Measurements from ENCODE around the gene HOXA10.

HOXA10 gene

DNA sequence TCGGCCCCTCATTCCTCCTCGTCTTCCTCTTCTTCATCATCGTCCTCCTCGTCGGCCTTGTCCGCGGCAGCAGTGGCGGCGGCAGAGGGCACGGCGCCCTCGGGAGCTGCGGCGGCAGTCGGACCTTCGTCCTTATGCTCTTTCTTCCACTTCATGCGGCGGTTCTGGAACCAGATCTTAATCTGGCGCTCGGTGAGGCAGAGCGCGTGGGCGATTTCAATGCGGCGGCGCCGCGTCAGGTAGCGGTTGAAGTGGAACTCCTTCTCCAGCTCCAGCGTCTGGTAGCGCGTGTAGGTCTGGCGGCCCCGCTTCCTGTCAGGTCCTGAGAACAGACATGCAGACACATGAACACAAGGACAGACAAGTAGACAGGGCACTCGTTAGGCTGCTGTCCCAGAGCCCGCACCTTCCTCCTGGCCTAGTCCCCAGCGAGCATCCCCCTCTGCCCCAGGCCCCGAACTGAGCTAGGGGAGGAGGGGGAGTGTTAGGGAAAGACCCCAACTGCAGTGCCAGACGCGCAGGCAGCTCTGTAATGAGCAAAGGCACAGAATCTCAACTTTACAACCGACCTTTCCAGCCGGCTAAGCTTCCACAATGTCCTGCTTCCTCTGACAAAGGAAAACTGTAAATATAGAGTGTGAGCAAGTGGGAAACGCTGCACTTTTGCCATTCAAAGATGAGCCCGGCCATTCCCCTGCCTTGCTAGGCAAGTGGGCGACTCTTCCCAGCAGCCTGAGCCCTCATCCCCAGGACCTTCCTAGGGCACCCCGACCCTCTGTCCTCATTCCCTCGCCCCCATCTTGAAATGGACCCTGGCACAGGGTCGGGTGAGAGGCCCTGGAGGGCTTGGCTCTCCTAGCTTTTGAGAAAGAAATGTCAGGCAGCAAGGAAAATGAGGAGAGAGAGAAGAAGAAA, 19.0 kb downstream of the HOXA10 start:
- no peak for DNase-seq (ENCODE audit: low spot score)

DNA sequence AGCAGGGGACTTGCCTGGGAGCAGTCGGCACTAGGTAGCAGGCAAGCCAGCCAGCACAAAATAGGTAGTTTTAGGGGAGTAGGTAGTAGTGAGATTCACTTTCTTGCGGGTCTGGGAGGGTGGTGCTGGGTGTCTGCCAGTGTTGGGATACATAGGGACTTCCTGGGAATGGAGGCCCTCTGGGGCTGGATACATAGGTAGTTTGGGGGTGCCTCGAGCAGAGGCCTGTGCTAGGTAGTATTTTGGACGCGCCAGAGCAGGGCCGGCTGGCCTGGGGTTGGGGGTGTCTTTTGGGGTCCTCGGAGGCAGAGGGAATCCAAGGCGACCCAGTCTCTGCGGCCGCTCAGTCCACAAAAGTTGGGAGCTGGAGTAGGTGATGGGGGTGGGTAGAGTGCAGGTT, 19.8 kb downstream of the HOXA10 start:
- no peak for DNase-seq (ENCODE audit: low spot score)

DNA sequence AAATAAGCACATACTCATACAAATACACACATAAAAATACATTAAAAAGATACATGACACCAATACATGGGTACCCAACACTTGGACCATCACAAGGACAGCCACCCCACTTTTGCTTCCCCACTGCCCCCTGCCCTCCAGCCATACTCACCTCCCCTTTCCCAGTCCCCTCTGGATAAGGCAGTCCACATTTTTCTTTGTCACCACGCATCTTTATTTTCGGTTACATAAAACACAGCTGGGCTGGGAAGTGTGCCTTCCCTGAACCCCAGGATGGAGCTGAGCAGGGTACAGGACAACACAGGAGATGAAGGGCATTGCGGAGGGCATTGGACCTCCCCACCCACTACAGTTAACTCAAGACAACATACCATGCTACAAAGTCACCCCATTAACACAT, 20.6 kb downstream of the HOXA10 start:
- no peak for DNase-seq (ENCODE audit: low spot score)

DNA sequence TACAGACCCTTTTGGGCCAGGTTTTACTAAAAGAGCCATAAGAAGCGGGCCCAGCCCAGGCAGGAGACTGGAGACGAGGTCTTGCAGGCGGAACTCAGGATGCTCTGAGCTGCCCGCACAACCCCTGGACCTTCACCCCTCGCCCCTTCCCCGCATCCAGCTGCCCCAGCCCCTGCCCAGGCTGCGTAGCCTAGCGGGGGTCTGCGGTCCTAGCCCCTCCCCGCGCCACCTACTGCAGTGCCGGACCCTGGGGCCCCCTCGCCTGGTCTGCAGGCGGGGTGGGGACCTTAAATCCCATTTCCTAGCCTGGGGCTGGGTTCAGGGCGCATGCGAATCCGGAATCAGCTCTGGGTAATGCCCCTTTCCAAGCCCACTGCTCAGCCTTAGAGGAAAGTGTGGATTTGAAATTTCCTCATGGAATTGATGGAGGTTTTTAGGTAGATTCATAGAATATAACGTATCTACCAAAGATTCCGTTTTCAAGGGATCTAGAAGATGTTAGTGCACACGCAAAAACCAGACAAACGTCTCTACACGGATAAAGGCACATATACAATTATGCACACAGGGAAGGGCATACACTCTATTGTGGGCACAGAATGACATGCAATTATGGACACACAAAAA, 21.2 kb downstream of the HOXA10 start:
- DNase-seq (ENCODE audit: low spot score): no peak

DNA sequence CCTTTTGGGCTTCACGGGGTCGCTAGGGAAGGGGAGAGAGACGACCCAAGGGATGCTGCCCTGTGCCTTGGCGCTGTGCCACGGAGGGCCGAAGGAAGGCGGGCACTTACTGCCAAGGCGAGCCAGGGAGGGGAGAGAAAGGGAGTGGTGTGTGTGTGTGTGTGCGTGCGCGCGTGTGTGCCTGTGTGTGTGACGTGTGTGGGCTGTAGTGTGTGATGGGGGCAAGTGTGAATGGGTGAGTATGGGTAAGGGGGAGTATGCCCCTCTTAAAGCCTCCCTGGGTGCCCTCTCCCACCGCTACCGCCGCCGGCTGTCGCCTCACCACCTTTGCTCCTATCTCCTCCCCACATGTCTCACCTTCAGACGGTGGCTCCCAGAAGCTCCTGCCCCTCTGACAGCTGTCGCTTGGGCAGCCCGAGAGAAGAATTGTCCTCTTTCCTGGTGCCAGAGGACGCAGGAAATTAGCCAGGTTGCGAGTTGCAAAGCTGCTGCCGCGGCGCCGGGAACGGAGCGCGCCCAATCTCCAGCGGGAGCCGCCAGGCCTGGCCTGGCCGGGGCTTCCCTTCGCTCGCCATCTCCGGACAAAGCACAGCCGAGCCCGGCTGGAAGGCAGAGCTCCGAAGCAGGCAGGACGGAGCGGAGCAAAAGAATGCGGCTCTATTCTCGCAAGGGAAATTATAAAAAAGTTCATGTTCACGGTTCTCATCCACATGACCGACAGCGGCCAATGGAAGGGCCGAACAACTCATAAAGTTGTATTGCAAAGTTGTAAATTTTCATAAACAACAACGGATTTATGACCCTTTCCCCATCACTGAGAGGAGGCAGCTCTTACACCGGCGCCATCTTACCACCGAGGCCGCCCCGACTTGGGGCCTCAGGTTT, 21.9 kb downstream of the HOXA10 start, which contains the start of gene HOXA3:
TSS of gene HOXA3 (minus strand) at position 653 of the 885 bp plus-strand sequence. CDS start 41,943 bp downstream, outside the sequence.
- DNase-seq (ENCODE audit: low spot score): peak; percentile 64

DNA sequence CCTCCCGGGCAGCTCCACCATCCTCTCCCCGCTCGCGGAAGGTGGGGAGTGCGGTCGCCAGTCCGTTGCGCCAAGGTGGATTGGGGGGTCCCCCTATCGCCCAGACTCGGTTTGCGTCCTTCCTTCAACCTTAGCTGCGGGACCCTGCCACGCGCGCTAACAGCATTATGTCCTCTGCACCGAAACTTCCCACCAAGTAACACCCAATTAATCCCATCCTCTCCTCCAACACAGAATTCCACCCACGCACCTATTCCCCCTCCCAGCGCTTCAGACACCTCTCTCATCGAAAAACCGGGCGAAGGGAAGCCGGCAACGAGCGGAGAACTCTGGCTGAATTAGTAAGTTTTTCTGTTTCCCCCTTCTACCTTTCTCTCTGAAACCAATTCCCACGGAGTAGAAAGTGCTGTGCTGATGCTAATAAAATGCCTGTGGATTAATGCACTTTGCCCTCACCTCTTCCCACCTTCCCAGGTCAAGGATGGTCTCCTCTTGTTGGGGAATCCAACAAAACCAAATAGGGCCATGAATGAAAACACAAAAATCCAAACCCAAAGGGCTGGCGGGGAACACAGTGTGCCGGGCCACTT, 22.7 kb downstream of the HOXA10 start:
- no peak for DNase-seq (ENCODE audit: low spot score)

DNA sequence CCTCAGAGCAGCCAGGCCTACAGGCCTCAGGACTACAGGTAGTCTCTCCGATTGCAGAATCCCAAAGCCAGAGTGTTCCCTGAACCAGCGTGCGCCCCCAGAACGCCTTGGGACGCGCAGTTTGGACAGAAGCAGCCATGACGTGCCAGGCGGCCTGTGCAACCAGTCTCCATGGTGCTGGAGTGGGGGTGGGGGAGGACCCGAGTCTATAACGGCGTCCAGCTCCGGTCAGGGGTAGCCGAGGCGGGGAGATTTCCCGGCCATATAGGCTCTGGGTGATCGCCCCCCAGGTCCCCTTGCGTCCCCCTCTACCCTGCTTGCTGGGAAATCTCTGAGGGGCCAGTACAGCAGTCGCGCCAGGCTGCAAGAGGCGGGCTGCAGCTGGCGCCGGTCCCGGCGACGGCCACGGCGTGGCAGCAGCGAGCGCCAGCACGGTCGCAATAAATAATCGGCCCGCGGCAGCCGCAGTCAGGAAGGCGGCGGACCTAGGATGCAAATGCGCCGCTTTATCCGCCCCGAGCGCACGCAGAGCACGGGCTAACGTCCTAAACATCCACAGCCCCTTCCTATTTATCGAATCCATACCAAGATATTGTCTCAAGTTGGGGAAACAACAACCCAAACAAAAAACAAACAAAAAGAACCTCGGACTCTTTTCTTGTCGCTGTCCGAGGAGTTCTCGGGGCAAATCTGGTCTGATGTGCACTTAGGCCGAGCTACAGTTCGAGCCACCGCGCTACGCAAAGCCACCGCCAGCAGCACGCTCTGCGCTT, 23.4 kb downstream of the HOXA10 start:
- peak; percentile 94 for DNase-seq (ENCODE audit: low spot score)

DNA sequence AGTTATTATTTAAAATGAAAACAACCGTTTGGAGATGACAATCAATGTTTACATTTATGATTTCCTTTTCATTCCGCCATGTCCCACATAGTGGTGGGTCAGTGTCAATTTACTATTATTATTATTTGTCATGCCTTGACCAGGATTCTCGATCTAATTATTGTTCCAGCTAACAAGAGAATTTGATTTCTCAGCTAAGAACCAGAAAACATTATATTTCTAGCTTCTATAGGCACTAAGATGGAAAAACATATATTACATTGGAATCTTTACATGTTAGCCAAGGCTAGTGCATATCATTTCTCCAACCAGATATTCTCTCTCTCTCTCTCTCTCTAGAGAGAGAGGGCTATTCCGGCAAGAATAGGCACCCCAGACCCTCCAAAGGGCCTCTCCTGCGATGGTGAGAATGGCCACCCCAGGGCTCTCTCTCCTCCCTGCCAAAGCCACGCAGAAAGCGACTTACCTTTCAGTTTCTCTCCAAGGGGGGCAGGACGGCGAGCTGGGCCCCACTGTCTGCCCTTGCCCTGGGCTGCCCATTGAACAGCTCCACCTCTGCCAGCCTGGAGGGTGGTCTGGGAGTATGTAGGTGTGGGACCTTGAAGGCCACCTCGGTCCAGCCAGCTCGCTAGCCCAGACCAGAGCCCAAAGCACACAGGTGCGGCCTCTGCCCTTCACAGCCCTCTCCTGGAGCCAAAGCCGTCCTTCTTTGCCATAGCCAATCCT, 24.1 kb downstream of the HOXA10 start:
- no peak for DNase-seq (ENCODE audit: low spot score)

DNA sequence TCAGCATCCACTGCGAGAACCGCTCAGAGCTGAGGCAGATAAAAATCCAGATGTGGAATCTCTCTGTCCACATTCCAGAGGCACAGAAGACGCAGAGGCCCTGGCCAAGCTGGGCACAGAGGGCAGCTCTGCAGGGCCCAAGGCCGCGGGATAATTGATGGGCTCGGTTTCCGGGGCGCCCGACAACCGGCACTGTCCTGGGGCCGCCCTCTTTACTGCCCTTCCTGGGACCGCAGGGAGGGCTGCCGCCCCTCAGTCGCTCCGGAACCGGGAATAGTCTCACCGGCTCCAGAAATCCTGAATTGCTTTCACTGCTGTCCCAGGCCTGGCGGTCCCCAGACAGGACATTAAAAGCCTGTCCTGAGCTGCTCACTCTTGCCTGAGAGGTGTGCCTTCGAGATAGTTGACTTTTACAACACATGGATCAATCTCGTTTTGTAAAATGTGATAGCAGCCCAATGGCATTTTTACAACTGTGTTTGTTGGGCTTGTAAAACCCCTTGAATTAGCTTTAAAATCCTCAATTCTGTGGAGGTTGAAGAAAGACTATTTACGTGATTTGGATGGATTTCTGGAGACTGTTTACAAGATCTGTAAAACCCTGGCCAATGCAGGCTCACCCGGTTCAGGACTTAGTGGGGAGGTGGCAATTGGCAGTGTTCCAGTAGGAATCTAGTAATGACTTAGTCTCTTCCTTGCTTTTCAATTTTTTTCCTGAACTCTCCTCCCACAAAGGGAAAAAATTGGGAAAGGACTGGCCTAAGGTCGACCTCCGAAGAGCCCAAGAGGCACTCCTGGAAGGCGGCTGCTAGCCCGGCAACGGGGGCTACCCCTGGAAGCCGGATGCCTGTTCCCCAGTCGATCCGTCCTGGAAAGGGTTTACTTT, 25.1 kb downstream of the HOXA10 start:
- DNase-seq (ENCODE audit: low spot score): no peak

DNA sequence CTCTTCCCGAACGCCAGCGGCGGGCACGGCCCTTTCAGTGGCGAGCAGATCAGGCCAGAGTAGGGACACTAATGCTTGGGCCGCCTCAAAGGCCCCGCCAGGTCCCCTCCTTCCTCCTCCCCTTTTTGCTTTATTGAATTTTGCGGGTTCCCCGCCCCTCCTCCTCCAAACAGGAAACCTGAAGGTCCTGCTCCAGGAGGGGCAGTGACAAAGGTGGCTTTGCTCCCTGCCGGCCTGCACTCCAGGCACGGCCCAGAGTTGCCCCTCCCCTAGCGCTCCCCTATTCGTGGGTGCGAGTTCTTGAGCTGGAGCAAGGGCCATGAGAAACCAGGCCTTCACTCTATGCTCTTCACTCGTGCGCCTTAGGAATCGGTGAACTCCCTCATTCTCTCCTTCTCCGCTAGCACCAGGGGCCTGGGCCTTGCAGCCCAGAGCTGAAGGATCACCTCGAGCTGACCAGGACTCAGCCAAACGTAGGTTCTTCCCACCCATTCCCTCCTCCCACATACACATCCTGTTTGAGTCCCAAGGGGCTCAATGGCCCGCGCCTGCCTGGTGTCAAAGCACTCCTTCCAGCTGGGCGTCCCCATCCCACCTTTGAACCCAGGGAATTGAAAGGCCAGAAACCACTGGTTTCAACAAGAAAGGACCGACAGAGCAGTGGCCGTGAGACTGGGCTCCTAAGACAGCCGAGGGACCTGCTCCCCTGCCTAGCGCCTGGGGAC, 25.9 kb downstream of the HOXA10 start:
- DNase-seq (ENCODE audit: low spot score): no peak

DNA sequence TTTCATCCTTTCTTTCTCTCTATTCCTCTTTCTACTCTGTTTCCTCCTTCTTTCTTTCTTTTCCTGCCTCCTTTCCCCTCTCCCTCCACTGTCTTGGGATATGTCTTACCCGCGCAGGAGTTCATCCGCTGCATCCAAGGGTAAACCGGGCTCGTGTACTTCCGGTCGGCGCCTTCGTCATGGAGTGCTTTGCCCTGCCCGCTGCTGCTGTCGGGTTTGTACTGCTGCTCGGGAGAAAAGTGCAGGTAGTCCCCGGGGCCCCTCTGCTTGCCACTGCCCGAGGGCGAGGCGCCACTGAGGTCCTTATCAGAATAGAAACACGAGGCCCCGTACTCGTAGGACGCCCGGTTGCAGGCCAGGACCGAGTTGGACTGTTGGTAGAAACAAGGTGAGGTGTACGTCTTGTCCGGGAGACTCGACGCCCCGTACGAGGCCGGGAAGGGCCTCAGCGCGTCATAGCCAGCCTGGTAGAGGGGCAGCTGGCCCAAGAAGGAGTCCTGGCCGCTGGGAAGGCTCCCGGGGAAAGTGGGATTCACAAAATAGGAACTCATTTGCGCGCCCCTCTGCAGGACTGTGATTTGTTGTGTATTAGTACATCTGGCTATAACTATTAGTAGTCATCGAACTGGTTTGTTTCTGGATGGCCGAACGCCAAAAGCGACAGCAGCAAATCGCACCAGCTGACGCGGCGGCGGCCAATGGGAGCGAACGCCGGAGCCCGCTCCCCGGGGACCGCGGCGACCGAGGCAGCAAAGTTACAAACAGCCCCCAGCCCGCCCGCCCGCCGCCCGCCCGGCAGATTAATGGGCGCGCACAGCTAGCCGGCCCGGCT, 26.7 kb downstream of the HOXA10 start, which contains the start of gene HOXA6:
TSS of gene HOXA6 (minus strand) at position 576 of the 832 bp plus-strand sequence. CDS start at position 551, 25 bp downstream.
- no peak for DNase-seq (ENCODE audit: low spot score)

DNA sequence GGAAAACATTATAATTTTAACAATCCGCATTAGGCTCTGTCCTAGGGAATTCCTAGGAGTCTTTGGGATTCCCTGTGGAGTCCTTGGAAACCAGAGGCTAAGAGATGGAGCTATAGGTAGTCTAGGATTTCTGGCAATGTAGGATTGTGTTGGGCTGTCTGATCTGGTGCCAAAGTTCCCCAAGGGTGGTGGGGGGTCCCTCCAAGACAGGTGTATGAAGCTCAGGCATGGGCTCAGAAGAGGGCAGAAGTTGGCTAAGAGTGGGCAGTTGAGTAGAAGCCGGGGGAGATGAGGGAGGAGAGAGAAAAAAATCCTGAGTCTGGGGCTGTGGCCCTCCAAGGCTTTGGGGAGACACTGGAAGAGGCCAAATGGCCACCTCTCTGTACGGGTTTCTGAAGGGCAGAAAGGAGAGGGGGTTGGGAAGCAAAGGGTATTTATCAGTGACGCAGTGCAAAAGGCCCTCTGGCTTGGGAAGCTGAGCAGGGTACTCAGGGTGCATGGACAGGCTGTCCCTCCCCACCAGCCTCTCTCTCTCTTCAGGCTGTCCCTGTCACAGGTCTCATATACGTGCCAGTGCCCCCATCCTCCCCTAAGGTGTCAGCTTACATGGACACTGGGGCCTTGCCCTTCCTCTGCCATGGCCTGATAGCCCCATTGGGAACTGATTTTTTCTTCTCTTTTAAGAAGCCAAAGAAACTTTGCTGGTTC, 27.5 kb downstream of the HOXA10 start:
- DNase-seq (ENCODE audit: low spot score): no peak

DNA sequence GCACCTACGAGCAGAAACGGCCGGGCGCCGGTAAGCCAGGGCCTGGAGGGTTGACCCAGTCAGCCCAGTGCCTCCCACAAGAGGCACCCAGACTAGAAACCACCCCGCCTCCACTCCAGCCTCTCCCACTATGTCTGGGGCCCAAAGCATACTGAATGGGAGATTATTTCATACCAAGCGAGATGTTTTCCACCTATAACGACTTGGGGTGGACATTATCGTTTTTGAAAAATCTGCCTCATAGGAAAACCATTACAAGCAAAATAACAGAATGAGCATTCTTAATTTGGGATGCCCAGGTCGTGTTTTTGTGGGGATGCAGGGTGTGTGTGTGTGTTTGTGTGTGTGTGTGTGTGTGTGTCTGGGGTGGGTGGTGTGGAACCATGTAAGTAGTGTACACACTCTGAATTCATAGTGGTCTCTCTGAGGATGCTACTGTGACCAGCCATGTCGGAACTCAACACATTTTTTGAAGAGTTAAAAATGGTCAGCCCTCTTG, 28.2 kb downstream of the HOXA10 start:
- DNase-seq (ENCODE audit: low spot score): no peak

DNA sequence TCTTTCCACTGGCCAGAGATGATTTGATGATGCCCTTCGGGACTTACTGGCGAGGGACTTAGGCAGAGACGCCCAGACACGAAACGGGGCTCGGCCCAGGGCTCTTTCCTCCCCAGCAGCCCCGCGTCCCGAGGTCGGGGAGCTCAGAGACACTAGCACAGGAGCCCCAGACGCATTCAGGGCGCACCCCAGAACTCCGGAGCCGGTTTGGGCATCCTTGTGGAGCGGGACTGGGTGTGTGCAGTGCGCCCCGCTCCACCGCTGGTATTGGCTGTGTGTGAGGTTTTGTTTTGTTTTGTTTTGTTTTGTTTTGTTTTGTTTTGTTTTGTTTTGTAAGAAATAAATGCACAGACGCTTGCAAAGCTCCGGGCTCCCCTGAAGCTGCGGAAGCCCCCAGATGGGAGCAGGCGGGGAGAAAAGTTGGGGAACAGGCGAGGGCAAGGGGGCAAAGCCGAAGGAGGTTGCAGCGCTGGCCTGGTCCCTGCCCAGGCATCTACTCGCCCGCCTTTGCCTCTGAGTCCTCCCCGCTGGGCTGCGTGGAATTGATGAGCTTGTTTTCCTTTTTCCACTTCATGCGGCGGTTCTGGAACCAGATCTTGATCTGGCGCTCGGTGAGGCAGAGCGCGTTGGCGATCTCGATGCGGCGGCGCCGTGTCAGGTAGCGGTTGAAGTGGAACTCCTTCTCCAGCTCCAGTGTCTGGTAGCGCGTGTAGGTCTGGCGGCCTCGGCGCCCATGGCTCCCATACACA, 28.8 kb downstream of the HOXA10 start:
- no peak for DNase-seq (ENCODE audit: low spot score)

DNA sequence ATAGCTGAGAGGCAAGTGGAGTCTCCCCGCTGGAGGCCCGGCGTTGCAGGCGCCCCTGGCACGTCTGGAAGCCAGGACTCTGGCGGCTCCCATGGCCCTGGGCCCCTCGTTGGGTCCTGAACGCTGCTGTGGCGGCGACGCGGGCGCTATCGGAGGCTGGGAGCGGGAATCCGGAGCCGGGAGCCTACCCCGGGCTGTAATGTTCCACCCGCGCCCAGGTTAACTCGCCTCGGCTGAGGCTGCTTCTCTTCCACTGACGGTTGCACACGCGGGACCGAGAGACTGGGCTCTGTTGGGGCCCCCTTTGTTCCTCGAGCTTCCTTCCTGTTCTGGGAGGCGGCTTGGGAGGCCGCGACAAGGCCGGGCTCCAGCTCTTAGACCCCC, 29.3 kb downstream of the HOXA10 start:
- no peak for DNase-seq (ENCODE audit: low spot score)
